ENCODE results near the gene MLXIP.
"Not testable (repeated sequence)": the region's sequence is repeated elsewhere in the genome, so short reads cannot be mapped to it uniquely, and the experiment has no call there.

The MLXIP gene

GRCh38 chr12:122054842-122055520, 23.6 kb upstream of the MLXIP start:
- DNase-seq = no peak

- not testable (repeated sequence) for DNase-seq
Measured at GRCh38 chr12:122056406-122056805, 22.1 kb upstream of the MLXIP start.

DNA sequence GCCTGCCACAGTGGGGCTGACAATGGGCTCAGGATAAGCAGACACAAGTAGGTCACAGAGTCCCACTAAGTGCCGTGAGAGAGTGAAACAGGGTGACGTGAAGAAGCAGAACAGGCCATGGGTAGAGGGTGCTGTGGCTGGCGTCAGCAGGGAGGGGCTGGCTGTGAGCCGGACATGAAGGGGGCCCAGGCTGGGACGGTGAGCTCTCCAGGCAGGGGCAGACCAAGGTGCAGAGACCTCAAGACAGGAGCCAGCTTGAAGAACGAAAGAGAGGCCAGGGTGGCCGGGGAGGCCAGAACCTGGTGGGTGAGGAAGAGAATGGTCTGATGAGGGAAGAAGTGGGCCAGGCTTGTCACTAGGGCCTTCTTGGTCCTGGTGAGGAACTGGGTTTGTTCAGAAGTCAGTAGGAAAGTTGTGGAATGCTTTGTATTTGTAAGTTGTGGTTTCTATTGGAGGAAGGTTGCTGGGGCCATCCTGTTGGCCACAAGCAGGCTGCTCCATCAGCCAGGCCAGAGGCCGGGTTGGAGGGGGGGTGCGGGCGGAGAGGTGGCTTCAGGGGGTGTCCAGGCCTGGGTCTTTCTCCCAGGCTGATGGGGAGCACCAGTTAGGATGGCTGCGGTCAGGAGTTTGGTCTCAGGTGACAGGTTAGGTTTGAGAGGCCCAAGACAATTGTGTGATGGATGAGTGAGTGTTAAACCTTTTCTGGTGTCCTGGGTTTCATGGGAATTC, 21.4 kb upstream of the MLXIP start:
- DNase-seq = no peak

GRCh38 chr12:122057769-122058168, 20.8 kb upstream of the MLXIP start:
- no peak for DNase-seq

GRCh38 chr12:122058549-122059149, 19.9 kb upstream of the MLXIP start:
- DNase-seq = no peak

GRCh38 chr12:122059203-122059960, 19.2 kb upstream of the MLXIP start:
- DNase-seq = no peak

DNA sequence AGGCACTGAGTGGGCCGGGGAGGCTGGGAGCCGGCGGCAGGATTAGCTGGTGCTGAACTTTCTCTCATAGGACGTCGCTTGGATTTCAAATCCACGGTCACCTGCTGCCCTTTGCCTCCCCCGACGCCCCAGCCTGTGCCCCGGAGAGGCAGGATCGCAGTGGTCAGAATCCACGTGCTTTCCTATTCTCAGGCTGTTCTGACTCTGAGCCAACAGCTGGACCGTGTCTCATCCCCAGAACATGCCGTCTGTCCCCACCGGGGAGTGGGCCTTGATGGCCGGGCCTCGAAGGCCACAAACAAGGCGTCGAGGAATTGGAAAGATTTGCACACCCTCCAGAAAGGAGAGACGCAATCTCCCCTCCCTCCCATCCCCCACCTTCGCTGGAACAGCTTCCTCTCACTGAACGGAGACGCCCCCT, 18.5 kb upstream of the MLXIP start:
- no peak for DNase-seq

- DNase-seq = no peak
Measured at GRCh38 chr12:122061253-122061652, 17.3 kb upstream of the MLXIP start.

DNA sequence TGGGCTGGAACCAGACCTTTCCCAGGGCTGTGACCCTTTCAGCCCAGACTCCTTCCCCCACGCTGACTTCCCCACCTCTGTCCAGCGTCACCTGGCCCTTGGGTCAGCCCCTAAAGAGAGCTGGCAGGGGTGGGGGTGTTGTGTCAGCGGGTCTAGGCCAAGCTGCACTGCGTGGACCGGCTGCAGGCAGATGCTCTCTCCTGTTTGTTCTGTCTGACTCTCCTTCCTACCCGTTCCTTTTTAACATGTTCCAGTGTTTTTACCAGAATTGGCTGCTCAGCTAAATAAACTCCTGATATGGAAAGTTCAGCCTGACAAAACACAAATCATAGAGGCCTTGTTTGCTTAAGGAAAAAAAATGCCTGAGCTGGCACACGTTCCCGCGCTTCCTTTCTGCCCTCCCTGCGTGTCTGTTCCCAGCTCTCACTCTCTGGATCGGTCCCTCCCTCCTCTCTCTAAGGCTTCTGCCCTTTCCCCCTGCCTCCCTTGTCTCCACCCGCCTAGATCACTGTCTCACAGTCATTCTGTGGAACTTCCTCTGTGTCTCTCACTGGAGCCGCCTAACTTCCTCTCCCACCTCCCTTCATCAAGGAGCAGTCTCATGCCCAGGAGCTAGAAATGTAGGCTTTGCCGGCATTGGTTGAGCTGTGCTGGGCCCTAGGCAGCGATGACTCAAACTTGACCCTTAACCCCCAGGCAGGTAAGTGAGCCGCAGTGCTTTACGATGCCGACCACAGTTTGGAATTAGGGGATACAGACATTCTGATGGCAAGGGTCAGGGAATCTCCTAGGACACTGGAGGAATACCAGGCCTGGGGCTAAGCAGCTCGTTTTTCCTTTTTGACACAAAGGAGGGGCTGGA, 15.5 kb upstream of the MLXIP start:
- peak; percentile 79 for DNase-seq

DNA sequence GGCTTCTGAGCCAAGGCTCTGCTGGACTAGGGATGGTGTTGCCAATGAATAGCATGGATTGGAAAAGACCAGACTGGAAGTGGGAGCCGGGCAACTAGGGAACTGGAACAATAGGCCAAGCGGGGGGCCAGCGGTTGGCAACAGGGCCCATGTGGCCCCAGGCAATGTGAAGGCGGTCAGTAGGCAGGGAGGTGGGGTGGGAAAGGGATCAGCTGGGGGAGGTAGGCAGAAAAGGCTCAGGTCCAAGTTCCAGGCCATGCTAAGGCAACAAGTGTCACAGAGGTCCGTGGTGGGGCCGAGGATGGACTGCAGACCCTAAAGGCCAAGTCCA, 14.9 kb upstream of the MLXIP start:
- no peak for DNase-seq

- peak; percentile 96 for DNase-seq
Measured at GRCh38 chr12:122064025-122064777, 14.4 kb upstream of the MLXIP start.

DNA sequence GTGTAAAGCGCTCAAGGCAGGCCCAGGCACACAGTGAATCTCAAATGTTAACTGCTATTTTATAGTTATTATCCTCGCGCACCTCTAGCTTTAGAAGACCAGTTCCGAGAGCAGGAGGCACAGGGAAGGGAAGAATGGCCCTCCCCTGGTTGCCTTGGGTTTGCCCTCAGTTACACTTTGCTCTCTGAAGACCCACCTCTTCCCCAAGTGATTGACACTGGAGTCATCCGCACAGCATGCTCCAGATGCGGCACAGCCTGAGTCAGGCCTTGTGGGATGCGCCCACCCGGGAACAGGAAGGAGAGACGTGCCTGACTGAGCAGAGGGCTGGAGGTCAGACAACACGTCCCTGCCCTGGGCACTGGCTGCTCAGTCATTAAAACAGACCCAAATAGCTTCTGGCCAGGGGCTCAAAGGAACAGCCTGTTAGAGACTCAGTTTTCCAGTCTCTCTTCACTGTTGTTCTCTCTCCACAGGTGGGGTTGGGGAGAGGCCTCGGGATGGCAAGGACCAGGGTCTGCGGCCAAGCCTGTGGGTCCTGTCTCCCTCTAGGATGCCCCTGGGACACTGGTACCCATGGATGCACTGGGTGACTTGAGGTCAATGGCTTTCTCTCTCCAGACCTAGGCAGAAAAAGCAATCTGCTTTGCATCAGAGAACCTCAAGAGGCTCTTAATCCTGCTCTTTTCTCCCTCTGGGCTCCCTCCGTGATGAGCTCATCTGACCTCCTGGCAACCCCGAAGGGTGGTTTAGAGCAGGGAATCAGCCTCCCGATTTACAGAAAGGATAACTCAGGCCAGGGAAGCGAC, 13.6 kb upstream of the MLXIP start:
- peak; percentile 89 for DNase-seq

DNA sequence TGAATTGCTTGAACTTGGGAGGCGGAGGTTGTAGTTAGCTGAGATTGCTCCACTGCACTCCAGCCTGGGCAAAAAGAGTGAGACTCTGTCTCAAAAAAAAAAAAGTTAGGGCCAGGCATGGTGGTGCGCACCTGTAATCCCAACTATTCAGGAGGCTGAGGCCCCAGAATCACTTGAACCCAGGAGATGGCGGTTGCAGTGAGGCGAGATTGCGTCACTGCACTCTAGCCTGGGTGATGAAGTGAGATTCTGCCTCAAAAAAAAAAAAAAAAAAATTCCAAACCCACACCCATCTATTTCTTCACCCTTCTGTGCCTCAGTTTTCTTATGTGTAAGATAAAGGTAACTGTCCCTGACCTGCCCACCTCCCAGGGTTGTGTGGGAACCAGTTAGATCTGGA, 11.0 kb upstream of the MLXIP start:
- no peak for DNase-seq

- peak; percentile 34 for DNase-seq
Measured at GRCh38 chr12:122067966-122068365, 10.6 kb upstream of the MLXIP start.

DNA sequence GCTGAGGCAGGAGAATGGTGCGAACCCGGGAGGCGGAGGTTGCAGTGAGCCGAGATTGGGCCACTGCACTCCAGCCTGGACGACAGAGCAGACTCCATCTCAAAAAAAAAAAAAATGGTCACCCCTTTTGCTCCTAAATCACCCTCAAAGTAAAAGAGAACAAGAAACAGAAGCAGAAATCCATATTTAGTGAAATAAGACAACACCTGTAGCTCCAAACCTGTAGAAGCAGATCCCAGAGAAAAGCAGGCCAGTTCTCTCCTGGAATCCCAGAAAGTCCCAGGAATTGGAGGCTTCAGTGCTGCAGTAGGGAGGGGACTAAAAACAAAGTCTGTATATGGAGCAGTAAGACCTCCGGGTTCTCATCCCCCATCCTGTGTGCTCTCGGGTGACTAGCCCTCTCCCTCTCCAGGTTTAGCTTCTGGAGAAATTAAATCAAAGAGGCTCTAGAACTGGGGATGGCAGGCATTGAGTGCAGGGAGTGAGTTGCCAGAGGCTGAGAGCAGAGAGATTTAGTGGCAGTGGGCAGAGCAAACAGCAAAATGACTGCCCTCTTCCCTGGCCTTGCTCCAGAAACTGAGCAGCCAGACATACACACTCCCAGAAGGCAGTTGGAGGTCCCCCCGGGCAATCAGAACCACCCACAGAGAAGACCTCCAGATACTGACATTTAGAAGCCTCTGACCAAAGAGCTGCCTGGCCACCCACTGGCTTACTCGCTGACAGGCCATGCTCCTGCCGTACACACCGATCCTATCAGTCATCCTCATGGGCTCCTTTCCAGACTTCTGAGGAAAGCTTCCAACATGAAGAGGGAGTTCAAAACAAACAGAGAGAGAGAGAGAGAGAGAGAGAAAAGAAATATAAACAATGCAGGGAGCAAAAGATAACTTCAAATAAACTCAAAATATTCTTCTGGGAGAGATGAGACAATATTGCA, 6.3 kb upstream of the MLXIP start:
- DNase-seq = peak; percentile 93

- DNase-seq = no peak
Measured at GRCh38 chr12:122073815-122074214, 4.7 kb upstream of the MLXIP start.

GRCh38 chr12:122076743-122077495, 1.6 kb upstream of the MLXIP start:
- DNase-seq = no peak

- peak; percentile 10 for DNase-seq
Measured at GRCh38 chr12:122079033-122079531, 526 bp downstream of the MLXIP start.

Data from fibroblast of skin of right quadriceps (primary cell).